Lung (tissue), 12 donors: ENCODE results near the gene CLCNKA. TPM values are rescaled to one million over a fixed set of nuclear protein-coding genes. Genes with fewer than 3 reads are reported as not detected.
A peak's percentile ranks its signal among the peaks of the same experiment; 100 is the strongest.
"Not testable (repeated sequence)": the region's sequence is repeated elsewhere in the genome, so short reads cannot be mapped to it uniquely, and the experiment has no call there.

Source experiments
- ATAC-seq: fragments of 200-7000 bp; cut with Tn5 transposase; one replicate; pipeline ENCODE4 v1.9.1; 2020; ENCODE audit warnings: moderate number of reproducible peaks; ENCODE audit not compliant: insufficient read depth, low FRiP score
- DNase-seq, 3 donors: peaks; one replicate each; pipeline ENCODE4 v3.0.0-alpha.2; 2013 to 2017
- H3K27ac ChIP-seq, 2 donors: one replicate each; pipeline ENCODE4 v1.5.1; 2013; ENCODE audit warnings: mild to moderate bottlenecking in 2 of 2, moderate library complexity in 2 of 2, control low read depth in 1 of 2, inconsistent platforms in 1 of 2, low read depth in 1 of 2, low read length in 1 of 2
- H3K27me3 ChIP-seq, 3 donors: one replicate each; pipeline ENCODE4 v1.5.1; 2013; ENCODE audit warnings: low read length in 2 of 3; ENCODE audit not compliant: control insufficient read depth in 3 of 3, insufficient read depth in 3 of 3
- H3K36me3 ChIP-seq, 4 donors: one replicate each; pipeline ENCODE4 v1.5.1; 2013; ENCODE audit warnings: low read length in 4 of 4, mild to moderate bottlenecking in 1 of 4, moderate library complexity in 1 of 4; ENCODE audit not compliant: control insufficient read depth in 4 of 4, insufficient read depth in 4 of 4
- H3K4me1 ChIP-seq, 5 donors: one replicate each; pipeline ENCODE4 v1.5.1; 2013; ENCODE audit warnings: low read length in 5 of 5, mild to moderate bottlenecking in 2 of 5, moderate library complexity in 1 of 5; ENCODE audit not compliant: control insufficient read depth in 5 of 5, insufficient read depth in 5 of 5
- H3K4me3 ChIP-seq: one replicate; pipeline ENCODE4 v1.5.1; 2013; ENCODE audit warnings: mild to moderate bottlenecking, control low read depth, moderate library complexity
- H3K9ac ChIP-seq, 2 donors: one replicate each; pipeline ENCODE4 v1.5.1; 2013; ENCODE audit warnings: low read length in 2 of 2, control low read depth in 1 of 2; ENCODE audit not compliant: insufficient read depth in 1 of 2
- H3K9me3 ChIP-seq, 4 donors: one replicate each; pipeline ENCODE4 v1.5.1; 2013; ENCODE audit warnings: low read length in 3 of 4, mild to moderate bottlenecking in 1 of 4, moderate library complexity in 1 of 4; ENCODE audit not compliant: control insufficient read depth in 4 of 4, insufficient read depth in 3 of 4
- WGBS, 2 donors: extraction: QIAGEN DNeasy Blood & Tissue Kit; methylation state at CpG; one replicate each; pipeline ENCODE4 v1.1.7; 2013; 5-methylcytosine and 5-hydroxymethylcytosine counted together
- polyA plus RNA-seq, 2 donors: library from polyadenylated mRNA; stranded (reverse); fragments of 200-250 nt; gene quantifications; one replicate each; pipeline ENCODE4 v1.2.1, GENCODE V29; 2013
- total RNA-seq, 2 donors: library from RNA; depleted of rRNA in 1 of 2; stranded (reverse); fragments of >200 nt in 1 of 2; gene quantifications; one replicate each; pipeline ENCODE4 v1.2.1, GENCODE V29; 2014 to 2021
- TF ChIP-seq, protein P1 (sequence below): IDR thresholded peaks from 2 replicates; pipeline ENCODE4 v1.5.1; 2012; ENCODE audit warnings: mild to moderate bottlenecking; ENCODE audit errors: control extremely low read depth, extremely low read depth
- donor health status: control.
- donor health status: control.
- donor health status: Bipolar disorder and iron deficiency.
- donor health status: healthy.
- donor health status: DM: yes; HTN: yes; CAD: no.

CLCNKA gene
- total and polyA plus RNA-seq, 4 donors = 0.10 to 1.3 (median 0.17) TPM; not detected in 1

DNA sequence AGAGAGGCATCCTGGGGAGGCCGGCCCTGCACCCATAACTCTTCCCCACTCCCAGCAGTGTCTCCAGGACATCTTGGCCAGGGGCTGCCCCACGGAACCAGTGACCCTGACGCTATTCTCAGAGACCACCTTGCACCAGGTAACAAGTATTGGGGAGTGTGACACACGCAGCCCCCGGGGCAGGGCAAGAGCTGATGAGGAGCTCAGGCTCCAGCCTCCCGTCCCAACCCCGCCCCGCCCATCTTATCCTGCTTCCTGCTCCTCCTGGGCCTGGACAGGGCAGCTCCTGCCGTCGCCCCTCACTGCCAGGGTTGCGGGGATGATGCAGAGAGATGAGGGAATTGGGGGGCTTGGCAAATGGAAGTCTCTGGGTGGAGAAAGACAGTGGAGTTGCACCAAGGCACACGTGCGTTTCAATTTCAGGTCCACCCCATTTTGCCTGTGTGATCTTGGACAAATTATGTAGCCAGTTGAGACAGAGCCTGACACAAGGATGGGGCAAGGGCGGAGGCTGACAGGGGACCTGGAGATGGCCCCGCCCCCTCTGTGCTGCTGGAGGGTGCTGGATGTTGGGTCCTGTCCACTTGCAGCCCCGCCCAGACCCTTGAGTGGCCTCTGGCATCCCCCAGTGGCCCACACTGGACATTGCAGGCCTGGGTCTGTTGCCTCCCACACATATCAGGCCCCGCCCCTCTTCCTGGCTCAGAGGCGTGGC, 10.7 kb downstream of the CLCNKA start:
- Histone ChIP-seq H3K36me3 (no peaks in the 10 kb centered on the region), H3K9me3 (no peaks in the 10 kb centered on the region), H3K4me3 (no peak overlapping the region), H3K9ac (no peak overlapping the region), H3K4me1 (peaks cover 0 to 4% (median 0%) of the 10 kb centered on the region in 5 donors), H3K27ac (no peak overlapping the region), H3K27me3 (no peaks in the 10 kb centered on the region)
- TF ChIP-seq, protein P1, sequence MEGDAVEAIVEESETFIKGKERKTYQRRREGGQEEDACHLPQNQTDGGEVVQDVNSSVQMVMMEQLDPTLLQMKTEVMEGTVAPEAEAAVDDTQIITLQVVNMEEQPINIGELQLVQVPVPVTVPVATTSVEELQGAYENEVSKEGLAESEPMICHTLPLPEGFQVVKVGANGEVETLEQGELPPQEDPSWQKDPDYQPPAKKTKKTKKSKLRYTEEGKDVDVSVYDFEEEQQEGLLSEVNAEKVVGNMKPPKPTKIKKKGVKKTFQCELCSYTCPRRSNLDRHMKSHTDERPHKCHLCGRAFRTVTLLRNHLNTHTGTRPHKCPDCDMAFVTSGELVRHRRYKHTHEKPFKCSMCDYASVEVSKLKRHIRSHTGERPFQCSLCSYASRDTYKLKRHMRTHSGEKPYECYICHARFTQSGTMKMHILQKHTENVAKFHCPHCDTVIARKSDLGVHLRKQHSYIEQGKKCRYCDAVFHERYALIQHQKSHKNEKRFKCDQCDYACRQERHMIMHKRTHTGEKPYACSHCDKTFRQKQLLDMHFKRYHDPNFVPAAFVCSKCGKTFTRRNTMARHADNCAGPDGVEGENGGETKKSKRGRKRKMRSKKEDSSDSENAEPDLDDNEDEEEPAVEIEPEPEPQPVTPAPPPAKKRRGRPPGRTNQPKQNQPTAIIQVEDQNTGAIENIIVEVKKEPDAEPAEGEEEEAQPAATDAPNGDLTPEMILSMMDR = peak; percentile 97
- ATAC-seq (peak; percentile 88), DNase-seq (peak; percentile 87 to 90 (median 87))
- 55 to 61% methylated on average over 18 of the region's 18 CpGs for WGBS, 2 donors

GRCh38 chr1:16033103-16033632, 11.3 kb downstream of the CLCNKA start:
- ATAC-seq, H3K36me3 ChIP-seq, H3K27me3 ChIP-seq, H3K9ac ChIP-seq, H3K27ac ChIP-seq, H3K4me3 ChIP-seq, H3K9me3 ChIP-seq, H3K4me1 ChIP-seq, DNase-seq: not testable (repeated sequence)
- WGBS, 2 donors = 57 to 63% methylated on average over 7 of the region's 7 CpGs

- H3K27ac ChIP-seq, ATAC-seq, H3K9ac ChIP-seq, H3K4me3 ChIP-seq, DNase-seq, H3K9me3 ChIP-seq, H3K4me1 ChIP-seq, H3K36me3 ChIP-seq, H3K27me3 ChIP-seq: not testable (repeated sequence)
- WGBS, 2 donors = 86 to 89% methylated on average over 10 of the region's 11 CpGs
These were observed 14.6 kb downstream of the CLCNKA start for GRCh38 chr1:16036461-16036860.

DNA sequence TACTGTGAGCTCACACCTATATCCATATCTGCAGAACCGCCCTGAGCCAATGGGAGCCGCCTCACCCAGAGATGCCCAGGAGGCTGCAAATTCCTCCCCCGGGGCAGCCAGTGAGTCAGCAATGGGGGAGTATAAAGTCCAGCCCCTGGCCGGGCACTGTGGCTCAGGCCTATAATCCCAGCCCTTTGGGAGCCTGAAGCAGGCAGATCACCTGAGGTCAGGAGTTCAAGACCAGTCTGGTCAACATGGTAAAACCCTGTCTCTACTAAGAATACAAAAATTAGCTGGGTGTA, 16.7 kb downstream of the CLCNKA start:
- Histone ChIP-seq H3K9ac (no peak overlapping the region), H3K4me1 (no peaks in the 10 kb centered on the region), H3K27ac (no peak overlapping the region), H3K27me3 (no peaks in the 10 kb centered on the region), H3K36me3 (no peaks in the 10 kb centered on the region), H3K9me3 (no peaks in the 10 kb centered on the region), H3K4me3 (no peak overlapping the region)
- TF ChIP-seq, protein P1 = no peak
- DNase-seq = no peak
- ATAC-seq = no peak
- 85 to 92% methylated on average over 4 of the region's 4 CpGs for WGBS, 2 donors

- H3K27ac ChIP-seq, H3K4me1 ChIP-seq, H3K4me3 ChIP-seq, H3K9ac ChIP-seq, ATAC-seq, H3K27me3 ChIP-seq, DNase-seq, H3K36me3 ChIP-seq, H3K9me3 ChIP-seq: not testable (repeated sequence)
- WGBS, 2 donors = 75 to 88% methylated on average over 7 to 8 of the region's 8 CpGs
These were observed 18.0 kb downstream of the CLCNKA start for GRCh38 chr1:16039871-16040270.
